SK-N-SH treated with all-trans-retinoic acid at 6 μM for 48 hours (cell line): ENCODE measurements around the gene IQCN.

Experiments used
- ATAC-seq: fragments of 200-7000 bp; cut with Tn5 transposase; 3 replicates; pipeline ENCODE4 v1.9.1; 2020; ENCODE audit warnings: mild to moderate bottlenecking, moderate library complexity
- ARNTL ChIP-seq: fragments of 450-650 bp; formaldehyde crosslinking; IDR thresholded peaks from 2 replicates; pipeline ENCODE4 v1.5.0; 2020; ENCODE audit warnings: low read depth, mild to moderate bottlenecking, moderate library complexity, borderline replicate concordance
- BACH2 ChIP-seq: fragments of 250-450 bp; sonication (Bioruptor Pico); IDR thresholded peaks from 2 replicates; pipeline ENCODE4 v1.9.0; 2021; ENCODE audit warnings: mild to moderate bottlenecking, borderline replicate concordance
- ESRRG ChIP-seq: fragments of 250-450 bp; sonication (Bioruptor Pico); IDR thresholded peaks from 2 replicates; pipeline ENCODE4 v1.6.1; 2021; ENCODE audit warnings: mild to moderate bottlenecking
- GLIS3 ChIP-seq: fragments of 250-450 bp; sonication (Bioruptor Pico); IDR thresholded peaks from 2 replicates; pipeline ENCODE4 v1.5.0; 2020; ENCODE audit warnings: mild to moderate bottlenecking, moderate library complexity
- ISL1 ChIP-seq: fragments of 250-450 bp; sonication (Bioruptor Pico); IDR thresholded peaks from 2 replicates; pipeline ENCODE4 v2.1.2; 2022; ENCODE audit warnings: mild to moderate bottlenecking, moderate library complexity
- OSR1 ChIP-seq: fragments of 250-450 bp; sonication (Bioruptor Pico); IDR thresholded peaks from 2 replicates; pipeline ENCODE4 v1.8.0; 2022; ENCODE audit warnings: moderate library complexity, mild to moderate bottlenecking, inconsistent platforms
- PPARA ChIP-seq: fragments of 250-450 bp; sonication (Bioruptor Pico); IDR thresholded peaks from 2 replicates; pipeline ENCODE4 v1.5.0; 2020; ENCODE audit warnings: mild to moderate bottlenecking, borderline replicate concordance
- RARB ChIP-seq: fragments of 250-450 bp; sonication (Bioruptor Pico); IDR thresholded peaks from 2 replicates; pipeline ENCODE4 v1.8.0; 2021; ENCODE audit warnings: mild to moderate bottlenecking, moderate library complexity
- SNAI2 ChIP-seq: fragments of 250-450 bp; sonication (Bioruptor Pico); IDR thresholded peaks from 2 replicates; pipeline ENCODE4 v1.5.0; 2020; ENCODE audit warnings: mild to moderate bottlenecking, moderate library complexity
- TCF4 ChIP-seq: fragments of 250-450 bp; sonication (Bioruptor Pico); IDR thresholded peaks from 2 replicates; pipeline ENCODE4 v1.8.0; 2021; ENCODE audit warnings: mild to moderate bottlenecking, moderate library complexity, borderline replicate concordance
- ZFP3 ChIP-seq: fragments of 250-450 bp; sonication (Bioruptor Pico); IDR thresholded peaks from 2 replicates; pipeline ENCODE4 v1.5.0; 2020; ENCODE audit warnings: mild to moderate bottlenecking, moderate library complexity
- ZFP30 ChIP-seq: fragments of 450-650 bp; formaldehyde crosslinking; IDR thresholded peaks from 2 replicates; pipeline ENCODE4 v1.5.0; 2022; ENCODE audit warnings: mild to moderate bottlenecking, moderate library complexity
- ZNF565 ChIP-seq: fragments of 450-650 bp; formaldehyde crosslinking; conservative IDR thresholded peaks from 2 replicates; pipeline ENCODE4 v1.5.0; 2020; ENCODE audit warnings: low read depth, mild to moderate bottlenecking, moderate library complexity
- ZNF70 ChIP-seq: fragments of 450-650 bp; formaldehyde crosslinking; IDR thresholded peaks from 2 replicates; pipeline ENCODE4 v1.5.0; 2020; ENCODE audit warnings: mild to moderate bottlenecking, moderate library complexity
- TF ChIP-seq, protein P1 (sequence below): fragments of 250-450 bp; sonication (Bioruptor Pico); IDR thresholded peaks from 2 replicates; pipeline ENCODE4 v1.8.0; 2021; ENCODE audit warnings: low read depth, mild to moderate bottlenecking, moderate library complexity, borderline replicate concordance
- TF ChIP-seq, protein P2 (sequence below): fragments of 250-450 bp; sonication (Bioruptor Pico); IDR thresholded peaks from 2 replicates; pipeline ENCODE4 v1.8.0; 2020; ENCODE audit warnings: mild to moderate bottlenecking, moderate library complexity, borderline replicate concordance
- TF ChIP-seq, protein P3 (sequence below): fragments of 250-450 bp; sonication (Bioruptor Pico); IDR thresholded peaks from 2 replicates; pipeline ENCODE4 v1.5.1; 2020; ENCODE audit warnings: low read depth, mild to moderate bottlenecking, moderate library complexity
- TF ChIP-seq, protein P4 (sequence below): fragments of 250-450 bp; sonication (Bioruptor Pico); IDR thresholded peaks from 2 replicates; pipeline ENCODE4 v1.5.1; 2021; ENCODE audit warnings: mild to moderate bottlenecking, moderate library complexity

The IQCN gene

DNA sequence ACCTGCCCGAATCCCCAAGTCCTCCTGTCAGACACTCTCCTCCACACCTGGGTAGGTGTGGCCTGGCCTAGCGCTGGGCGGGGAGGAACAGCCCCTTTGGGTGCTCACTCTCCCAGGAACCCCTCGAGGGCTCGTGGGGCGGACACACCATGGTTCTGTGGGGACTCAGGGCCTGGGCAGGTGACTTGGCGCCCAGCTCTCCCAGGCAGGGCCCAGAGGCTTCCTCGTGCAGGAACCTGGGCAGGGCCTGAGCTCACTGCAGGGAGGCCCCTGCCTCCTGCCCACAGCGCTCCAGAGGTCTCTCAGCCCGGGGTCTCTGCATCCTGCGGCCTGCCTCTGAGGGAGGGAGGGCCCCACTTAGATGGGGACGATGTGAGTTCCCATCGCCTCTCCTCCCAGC lies 36.7 kb upstream of the IQCN start:
- ATAC-seq = no peak
- TF ChIP-seq, protein P1, sequence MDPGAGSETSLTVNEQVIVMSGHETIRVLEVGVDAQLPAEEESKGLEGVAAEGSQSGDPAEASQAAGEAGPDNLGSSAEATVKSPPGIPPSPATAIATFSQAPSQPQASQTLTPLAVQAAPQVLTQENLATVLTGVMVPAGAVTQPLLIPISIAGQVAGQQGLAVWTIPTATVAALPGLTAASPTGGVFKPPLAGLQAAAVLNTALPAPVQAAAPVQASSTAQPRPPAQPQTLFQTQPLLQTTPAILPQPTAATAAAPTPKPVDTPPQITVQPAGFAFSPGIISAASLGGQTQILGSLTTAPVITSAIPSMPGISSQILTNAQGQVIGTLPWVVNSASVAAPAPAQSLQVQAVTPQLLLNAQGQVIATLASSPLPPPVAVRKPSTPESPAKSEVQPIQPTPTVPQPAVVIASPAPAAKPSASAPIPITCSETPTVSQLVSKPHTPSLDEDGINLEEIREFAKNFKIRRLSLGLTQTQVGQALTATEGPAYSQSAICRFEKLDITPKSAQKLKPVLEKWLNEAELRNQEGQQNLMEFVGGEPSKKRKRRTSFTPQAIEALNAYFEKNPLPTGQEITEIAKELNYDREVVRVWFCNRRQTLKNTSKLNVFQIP = no peak
- no peak for TF ChIP-seq ARNTL (CRISPR knock-in tag)
- TF ChIP-seq, protein P2, sequence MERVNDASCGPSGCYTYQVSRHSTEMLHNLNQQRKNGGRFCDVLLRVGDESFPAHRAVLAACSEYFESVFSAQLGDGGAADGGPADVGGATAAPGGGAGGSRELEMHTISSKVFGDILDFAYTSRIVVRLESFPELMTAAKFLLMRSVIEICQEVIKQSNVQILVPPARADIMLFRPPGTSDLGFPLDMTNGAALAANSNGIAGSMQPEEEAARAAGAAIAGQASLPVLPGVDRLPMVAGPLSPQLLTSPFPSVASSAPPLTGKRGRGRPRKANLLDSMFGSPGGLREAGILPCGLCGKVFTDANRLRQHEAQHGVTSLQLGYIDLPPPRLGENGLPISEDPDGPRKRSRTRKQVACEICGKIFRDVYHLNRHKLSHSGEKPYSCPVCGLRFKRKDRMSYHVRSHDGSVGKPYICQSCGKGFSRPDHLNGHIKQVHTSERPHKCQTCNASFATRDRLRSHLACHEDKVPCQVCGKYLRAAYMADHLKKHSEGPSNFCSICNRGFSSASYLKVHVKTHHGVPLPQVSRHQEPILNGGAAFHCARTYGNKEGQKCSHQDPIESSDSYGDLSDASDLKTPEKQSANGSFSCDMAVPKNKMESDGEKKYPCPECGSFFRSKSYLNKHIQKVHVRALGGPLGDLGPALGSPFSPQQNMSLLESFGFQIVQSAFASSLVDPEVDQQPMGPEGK = no peak
- no peak for TF ChIP-seq TCF4 (CRISPR knock-in tag)
- TF ChIP-seq SNAI2 (CRISPR knock-in tag) = no peak
- no peak for TF ChIP-seq PPARA (CRISPR knock-in tag)
- TF ChIP-seq, protein P3, sequence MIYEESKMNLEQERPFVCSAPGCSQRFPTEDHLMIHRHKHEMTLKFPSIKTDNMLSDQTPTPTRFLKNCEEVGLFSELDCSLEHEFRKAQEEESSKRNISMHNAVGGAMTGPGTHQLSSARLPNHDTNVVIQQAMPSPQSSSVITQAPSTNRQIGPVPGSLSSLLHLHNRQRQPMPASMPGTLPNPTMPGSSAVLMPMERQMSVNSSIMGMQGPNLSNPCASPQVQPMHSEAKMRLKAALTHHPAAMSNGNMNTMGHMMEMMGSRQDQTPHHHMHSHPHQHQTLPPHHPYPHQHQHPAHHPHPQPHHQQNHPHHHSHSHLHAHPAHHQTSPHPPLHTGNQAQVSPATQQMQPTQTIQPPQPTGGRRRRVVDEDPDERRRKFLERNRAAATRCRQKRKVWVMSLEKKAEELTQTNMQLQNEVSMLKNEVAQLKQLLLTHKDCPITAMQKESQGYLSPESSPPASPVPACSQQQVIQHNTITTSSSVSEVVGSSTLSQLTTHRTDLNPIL (CRISPR knock-in tag) = no peak
- no peak for TF ChIP-seq ZNF565 (CRISPR knock-in tag)
- TF ChIP-seq ZNF70 (CRISPR knock-in tag) = no peak

- no peak for ATAC-seq
These were observed 36.1 kb upstream of the IQCN start for GRCh38 chr19:18310118-18310909.

More at GRCh38 chr19:18310118-18310909, 36.1 kb upstream of the IQCN start:
- TF ChIP-seq OSR1 = no peak
- TF ChIP-seq, protein P3 (CRISPR knock-in tag) = no peak
- TF ChIP-seq PPARA (CRISPR knock-in tag) = no peak
- TF ChIP-seq BACH2 (CRISPR knock-in tag) = no peak
- TF ChIP-seq ZFP3 (CRISPR knock-in tag) = no peak
- no peak for TF ChIP-seq ESRRG (CRISPR knock-in tag)
- TF ChIP-seq, protein P4, sequence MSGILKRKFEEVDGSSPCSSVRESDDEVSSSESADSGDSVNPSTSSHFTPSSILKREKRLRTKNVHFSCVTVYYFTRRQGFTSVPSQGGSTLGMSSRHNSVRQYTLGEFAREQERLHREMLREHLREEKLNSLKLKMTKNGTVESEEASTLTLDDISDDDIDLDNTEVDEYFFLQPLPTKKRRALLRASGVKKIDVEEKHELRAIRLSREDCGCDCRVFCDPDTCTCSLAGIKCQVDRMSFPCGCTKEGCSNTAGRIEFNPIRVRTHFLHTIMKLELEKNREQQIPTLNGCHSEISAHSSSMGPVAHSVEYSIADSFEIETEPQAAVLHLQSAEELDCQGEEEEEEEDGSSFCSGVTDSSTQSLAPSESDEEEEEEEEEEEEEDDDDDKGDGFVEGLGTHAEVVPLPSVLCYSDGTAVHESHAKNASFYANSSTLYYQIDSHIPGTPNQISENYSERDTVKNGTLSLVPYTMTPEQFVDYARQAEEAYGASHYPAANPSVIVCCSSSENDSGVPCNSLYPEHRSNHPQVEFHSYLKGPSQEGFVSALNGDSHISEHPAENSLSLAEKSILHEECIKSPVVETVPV = no peak
- TF ChIP-seq ARNTL (CRISPR knock-in tag) = no peak
- TF ChIP-seq ZFP30 = no peak
- no peak for TF ChIP-seq TCF4 (CRISPR knock-in tag)
- no peak for TF ChIP-seq ISL1 (CRISPR knock-in tag)
- TF ChIP-seq ZNF70 (CRISPR knock-in tag) = no peak
- TF ChIP-seq, protein P2 = no peak
- no peak for TF ChIP-seq GLIS3 (CRISPR knock-in tag)
- no peak for TF ChIP-seq SNAI2 (CRISPR knock-in tag)
- TF ChIP-seq, protein P1 = no peak
- TF ChIP-seq RARB (CRISPR knock-in tag) = no peak
